ENCODE measurements around the gene TRAPPC3. TPM values are rescaled to one million over a fixed set of nuclear protein-coding genes. Genes with fewer than 3 reads are reported as not detected.

Gene TRAPPC3
- total and polyA plus RNA-seq, 9 of the 15 experiments (the other 6 are each of a cell fraction or from before 2014, with no cell fraction given) = 20.6 to 141 (median 112) TPM

DNA sequence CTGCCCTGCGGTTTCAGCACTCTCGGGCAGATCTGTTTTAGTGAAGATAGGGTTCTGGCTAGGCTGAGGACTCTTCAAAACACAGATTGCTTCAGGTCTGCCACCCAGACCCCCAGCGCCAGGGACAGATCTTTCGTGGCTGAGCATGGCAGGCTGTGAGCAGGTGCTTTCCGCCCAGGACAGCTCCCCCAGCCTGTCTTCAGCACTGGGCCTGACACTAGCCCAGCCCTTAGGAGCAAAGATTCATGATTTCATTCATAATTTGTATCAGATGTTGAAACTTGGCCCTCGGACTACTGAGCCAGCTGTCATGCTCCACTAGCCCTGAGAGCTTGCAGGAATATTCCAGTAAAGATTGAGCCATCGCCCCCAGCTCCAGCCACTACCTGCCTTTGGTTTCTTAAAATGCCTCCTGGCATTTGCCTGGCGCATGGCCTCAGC lies 54.6 kb downstream of the TRAPPC3 start (continued):
- TF ChIP-seq, protein P1, sequence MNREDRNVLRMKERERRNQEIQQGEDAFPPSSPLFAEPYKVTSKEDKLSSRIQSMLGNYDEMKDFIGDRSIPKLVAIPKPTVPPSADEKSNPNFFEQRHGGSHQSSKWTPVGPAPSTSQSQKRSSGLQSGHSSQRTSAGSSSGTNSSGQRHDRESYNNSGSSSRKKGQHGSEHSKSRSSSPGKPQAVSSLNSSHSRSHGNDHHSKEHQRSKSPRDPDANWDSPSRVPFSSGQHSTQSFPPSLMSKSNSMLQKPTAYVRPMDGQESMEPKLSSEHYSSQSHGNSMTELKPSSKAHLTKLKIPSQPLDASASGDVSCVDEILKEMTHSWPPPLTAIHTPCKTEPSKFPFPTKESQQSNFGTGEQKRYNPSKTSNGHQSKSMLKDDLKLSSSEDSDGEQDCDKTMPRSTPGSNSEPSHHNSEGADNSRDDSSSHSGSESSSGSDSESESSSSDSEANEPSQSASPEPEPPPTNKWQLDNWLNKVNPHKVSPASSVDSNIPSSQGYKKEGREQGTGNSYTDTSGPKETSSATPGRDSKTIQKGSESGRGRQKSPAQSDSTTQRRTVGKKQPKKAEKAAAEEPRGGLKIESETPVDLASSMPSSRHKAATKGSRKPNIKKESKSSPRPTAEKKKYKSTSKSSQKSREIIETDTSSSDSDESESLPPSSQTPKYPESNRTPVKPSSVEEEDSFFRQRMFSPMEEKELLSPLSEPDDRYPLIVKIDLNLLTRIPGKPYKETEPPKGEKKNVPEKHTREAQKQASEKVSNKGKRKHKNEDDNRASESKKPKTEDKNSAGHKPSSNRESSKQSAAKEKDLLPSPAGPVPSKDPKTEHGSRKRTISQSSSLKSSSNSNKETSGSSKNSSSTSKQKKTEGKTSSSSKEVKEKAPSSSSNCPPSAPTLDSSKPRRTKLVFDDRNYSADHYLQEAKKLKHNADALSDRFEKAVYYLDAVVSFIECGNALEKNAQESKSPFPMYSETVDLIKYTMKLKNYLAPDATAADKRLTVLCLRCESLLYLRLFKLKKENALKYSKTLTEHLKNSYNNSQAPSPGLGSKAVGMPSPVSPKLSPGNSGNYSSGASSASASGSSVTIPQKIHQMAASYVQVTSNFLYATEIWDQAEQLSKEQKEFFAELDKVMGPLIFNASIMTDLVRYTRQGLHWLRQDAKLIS (CRISPR knock-in tag; IDR thresholded peaks at IDR 0.05) = no peak
- TF ChIP-seq GATA2 (CRISPR knock-in tag; IDR thresholded peaks at IDR 0.05) (no peak), RBM22 (IDR thresholded peaks at IDR 0.05; ENCODE audit: low read depth, low read length, poor library complexity, severe bottlenecking) (no peak), NFIX (CRISPR knock-in tag; IDR thresholded peaks at IDR 0.05; ENCODE audit: low read depth) (no peak), ZFP36 (IDR thresholded peaks at IDR 0.05; ENCODE audit: low read depth, low read length, partially characterized antibody) (no peak), EGR1 (conservative IDR thresholded peaks at IDR 0.05) (no peak), NRF1 (conservative IDR thresholded peaks at IDR 0.05 in 1 of 2, IDR thresholded peaks at IDR 0.05 in 1 of 2) (no peak), DNMT1 (IDR thresholded peaks at IDR 0.05) (no peak)

Measured in K562 (cell line).